ENCODE measurements around the gene PTGIS.

PTGIS gene

DNA sequence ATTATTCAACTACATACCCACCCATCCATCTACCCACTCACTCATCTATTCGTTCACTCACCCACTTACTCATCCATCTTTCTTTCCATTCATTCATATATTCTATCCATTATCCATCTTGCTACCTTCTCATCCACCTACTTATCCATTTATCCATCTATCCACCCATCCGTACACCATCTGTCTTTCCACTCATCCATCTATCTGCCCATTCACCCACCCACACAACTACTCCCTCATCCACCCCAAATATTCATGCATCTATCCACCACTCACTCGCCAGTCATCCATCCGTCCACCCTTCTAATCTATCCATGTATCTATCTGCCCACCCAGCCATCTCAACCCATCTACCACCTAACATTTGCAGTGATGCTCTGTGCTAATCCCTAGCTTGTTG lies 71.9 kb downstream of the PTGIS start:
- no peak for DNase-seq (ENCODE audit: extremely low read depth, low read depth)
- TF ChIP-seq, protein P1, sequence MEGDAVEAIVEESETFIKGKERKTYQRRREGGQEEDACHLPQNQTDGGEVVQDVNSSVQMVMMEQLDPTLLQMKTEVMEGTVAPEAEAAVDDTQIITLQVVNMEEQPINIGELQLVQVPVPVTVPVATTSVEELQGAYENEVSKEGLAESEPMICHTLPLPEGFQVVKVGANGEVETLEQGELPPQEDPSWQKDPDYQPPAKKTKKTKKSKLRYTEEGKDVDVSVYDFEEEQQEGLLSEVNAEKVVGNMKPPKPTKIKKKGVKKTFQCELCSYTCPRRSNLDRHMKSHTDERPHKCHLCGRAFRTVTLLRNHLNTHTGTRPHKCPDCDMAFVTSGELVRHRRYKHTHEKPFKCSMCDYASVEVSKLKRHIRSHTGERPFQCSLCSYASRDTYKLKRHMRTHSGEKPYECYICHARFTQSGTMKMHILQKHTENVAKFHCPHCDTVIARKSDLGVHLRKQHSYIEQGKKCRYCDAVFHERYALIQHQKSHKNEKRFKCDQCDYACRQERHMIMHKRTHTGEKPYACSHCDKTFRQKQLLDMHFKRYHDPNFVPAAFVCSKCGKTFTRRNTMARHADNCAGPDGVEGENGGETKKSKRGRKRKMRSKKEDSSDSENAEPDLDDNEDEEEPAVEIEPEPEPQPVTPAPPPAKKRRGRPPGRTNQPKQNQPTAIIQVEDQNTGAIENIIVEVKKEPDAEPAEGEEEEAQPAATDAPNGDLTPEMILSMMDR (IDR thresholded peaks at IDR 0.05; ENCODE audit: low read depth, low read length), result no peak

DNA sequence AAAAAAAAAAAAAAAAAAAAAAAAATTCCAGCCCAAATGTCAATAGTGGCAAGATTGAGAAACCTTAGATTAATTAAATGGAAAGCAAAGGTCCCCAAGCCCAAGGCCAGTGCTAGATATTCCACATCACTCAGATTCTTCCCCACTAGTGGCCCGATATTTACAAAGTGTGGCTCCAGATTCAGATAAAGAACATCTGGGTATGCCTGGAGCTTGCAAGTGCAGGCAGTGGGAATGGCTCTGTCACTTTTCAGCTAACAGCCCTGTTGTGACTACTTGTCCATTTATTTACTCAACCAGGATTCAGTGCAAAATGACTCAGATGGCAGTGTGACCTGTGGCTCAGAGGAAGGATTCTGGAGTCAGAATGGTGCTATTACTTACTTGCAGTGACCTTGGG lies 77.2 kb downstream of the PTGIS start:
- TF ChIP-seq, protein P1 (IDR thresholded peaks at IDR 0.05; ENCODE audit: low read depth, low read length), result no peak
- DNase-seq (ENCODE audit: extremely low read depth, low read depth), result no peak

DNA sequence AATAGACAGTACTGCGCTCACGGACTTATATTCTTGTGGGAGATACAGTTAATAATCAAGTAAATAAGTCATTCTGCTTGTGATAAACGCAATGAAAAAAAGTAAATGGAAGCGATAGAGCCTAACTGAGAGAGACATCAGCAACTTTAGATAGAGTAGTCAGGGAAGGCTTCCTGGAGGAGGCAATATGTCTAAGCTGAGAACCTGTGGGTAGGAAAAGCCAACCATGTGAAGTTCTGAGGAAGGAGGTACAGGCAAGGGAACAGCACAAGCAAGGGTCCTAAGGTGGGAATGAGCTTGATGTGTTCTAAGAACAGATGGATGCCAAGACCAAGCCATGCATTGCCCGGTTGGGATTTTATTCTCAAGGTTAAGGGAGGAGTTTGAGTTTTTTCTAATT lies 78.2 kb downstream of the PTGIS start:
- no peak for DNase-seq (ENCODE audit: extremely low read depth, low read depth)
- TF ChIP-seq, protein P1 (IDR thresholded peaks at IDR 0.05; ENCODE audit: low read depth, low read length), result no peak

DNA sequence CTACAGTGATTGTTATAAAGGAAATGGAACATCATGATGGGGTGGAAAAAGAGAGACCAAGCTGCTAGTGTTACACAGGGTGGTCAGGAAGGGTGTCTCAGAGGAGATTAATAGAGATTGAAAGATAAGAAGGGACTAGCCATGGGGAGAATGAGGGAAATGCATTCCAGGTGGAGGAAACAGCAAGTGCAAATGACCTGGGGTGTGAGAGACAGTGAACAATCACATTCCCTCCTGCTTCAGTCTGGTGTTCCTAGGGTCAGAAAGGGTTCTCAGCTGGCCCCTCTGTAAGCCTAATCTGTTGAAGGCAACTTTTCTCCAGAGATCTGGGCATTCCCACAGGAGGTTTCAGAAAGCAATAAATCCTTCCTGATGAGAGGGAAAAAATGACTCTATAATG lies 81.9 kb downstream of the PTGIS start:
- no peak for DNase-seq (ENCODE audit: extremely low read depth, low read depth)
- TF ChIP-seq, protein P1 (IDR thresholded peaks at IDR 0.05; ENCODE audit: low read depth, low read length), result no peak

DNA sequence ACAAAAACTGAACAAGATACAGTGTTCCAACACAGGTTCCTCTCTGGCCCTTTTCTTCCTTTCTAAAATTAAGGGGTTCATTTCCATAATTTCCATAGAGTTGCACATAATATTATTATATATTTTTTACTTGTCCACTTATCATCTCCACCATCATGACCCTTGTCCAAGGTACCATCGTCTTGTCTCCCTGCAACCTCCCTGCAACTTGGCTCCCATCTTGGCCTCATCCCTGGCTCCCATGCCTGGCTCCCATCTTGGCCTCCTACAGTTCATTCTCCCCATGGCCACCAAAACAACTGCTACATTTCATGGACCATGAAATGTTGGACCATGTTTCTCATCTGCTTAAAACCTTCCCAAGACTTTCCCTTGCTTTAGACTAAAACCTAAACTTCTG lies 82.4 kb downstream of the PTGIS start:
- no peak for DNase-seq (ENCODE audit: extremely low read depth, low read depth)
- TF ChIP-seq, protein P1 (IDR thresholded peaks at IDR 0.05; ENCODE audit: low read depth, low read length), result no peak

GRCh38 chr20:49484180-49485140 lies 83.5 kb downstream of the PTGIS start:
- DNase-seq (ENCODE audit: extremely low read depth, low read depth), result peak; percentile 38
- TF ChIP-seq, protein P1 (IDR thresholded peaks at IDR 0.05; ENCODE audit: low read depth, low read length), result peak; percentile 58

DNA sequence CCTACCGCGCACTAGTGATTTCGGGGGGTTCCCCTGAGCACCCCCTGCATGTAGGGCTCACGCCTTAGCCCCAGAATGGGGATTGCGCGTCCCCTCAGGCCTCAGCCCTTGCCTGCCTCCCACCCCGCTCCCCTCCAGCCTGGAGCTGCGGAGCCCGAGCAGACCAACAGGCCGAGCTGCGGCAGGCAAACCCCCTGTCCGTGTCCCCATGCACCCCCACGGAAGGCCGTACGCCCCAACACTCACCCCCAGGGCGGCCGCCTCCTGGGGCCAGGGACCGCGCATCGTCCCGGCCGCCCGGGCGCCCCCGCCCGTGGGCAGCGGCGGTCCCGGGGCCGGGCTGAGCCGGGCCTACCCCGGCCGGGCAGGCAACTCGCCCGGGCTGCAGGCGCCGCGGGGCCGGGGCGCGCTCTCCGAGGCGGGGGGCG lies 84.2 kb downstream of the PTGIS start:
- TF ChIP-seq, protein P1 (IDR thresholded peaks at IDR 0.05; ENCODE audit: low read depth, low read length), result no peak
- DNase-seq (ENCODE audit: extremely low read depth, low read depth), result no peak

Data from AG09319 (cell line).